Effector memory CD8-positive, alpha-beta T cell (primary cell): ENCODE data around the gene TMEM131.

Experiments used
- ATAC-seq: fragments of 150-1000 bp; cut with Tn5 transposase; replicated peaks from 2 replicates; pipeline ENCODE4 v1.10.0; 2021; ENCODE audit warnings: mild to moderate bottlenecking, moderate library complexity
- DNase-seq, 3 experiments: peaks; one replicate each; pipeline ENCODE4 v3.0.0; 2021
- H3K27ac Mint-ChIP-seq, 2 donors: one replicate each; pipeline ENCODE4 v1.8.0; 2022; ENCODE audit warnings: mild to moderate bottlenecking in 2 of 2, mixed read lengths in 2 of 2, moderate library complexity in 2 of 2
- H3K27me3 Mint-ChIP-seq, 2 donors: one replicate each; pipeline ENCODE4 v1.8.0; 2022; ENCODE audit warnings: mixed read lengths in 2 of 2
- H3K36me3 Mint-ChIP-seq: one replicate; pipeline ENCODE4 v1.8.0; 2022; ENCODE audit warnings: mild to moderate bottlenecking, moderate library complexity, mixed read lengths; ENCODE audit not compliant: insufficient read depth
- H3K4me1 Mint-ChIP-seq, 2 donors: one replicate each; pipeline ENCODE4 v1.8.0; 2022; ENCODE audit warnings: low read depth in 2 of 2, mixed read lengths in 2 of 2
- H3K4me3 Mint-ChIP-seq, 2 donors: one replicate each; pipeline ENCODE4 v1.8.0; 2022; ENCODE audit warnings: mild to moderate bottlenecking in 2 of 2, mixed read lengths in 2 of 2, moderate library complexity in 2 of 2
- H3K9me3 Mint-ChIP-seq, 2 donors: one replicate each; pipeline ENCODE4 v1.8.0; 2022; ENCODE audit warnings: mixed read lengths in 2 of 2

Gene TMEM131

GRCh38 chr2:97749581-97749980 lies 246.2 kb downstream of the TMEM131 start:
- peaks cover 31 to 42% of the 10 kb centered on the region in 2 donors for H3K4me1 Mint-ChIP-seq
- no peaks in the 10 kb centered on the region for H3K9me3 Mint-ChIP-seq

GRCh38 chr2:97747716-97748115 lies 248.0 kb downstream of the TMEM131 start:
- ATAC-seq (no peak), DNase-seq (no peak)
- H3K27ac Mint-ChIP-seq, result peak overlapping the region; percentile 5 to 82
- no peaks in the 10 kb centered on the region for H3K9me3 Mint-ChIP-seq
- peak overlapping the region; percentile 17 to 51 for H3K4me3 Mint-ChIP-seq
- peaks cover 18% of the 10 kb centered on the region for H3K36me3 Mint-ChIP-seq
- H3K4me1 Mint-ChIP-seq, result peaks cover 49 to 60% of the 10 kb centered on the region in 2 donors
- no peaks in the 10 kb centered on the region for H3K27me3 Mint-ChIP-seq

More at GRCh38 chr2:97749581-97749980, 246.2 kb downstream of the TMEM131 start:
- DNase-seq, result no peak
- H3K4me3 Mint-ChIP-seq, result no peak overlapping the region
- H3K27ac Mint-ChIP-seq, result no peak overlapping the region
- H3K36me3 Mint-ChIP-seq, result peaks cover 14% of the 10 kb centered on the region
- H3K27me3 Mint-ChIP-seq, result no peaks in the 10 kb centered on the region
- no peak for ATAC-seq

- Mint-ChIP-seq H3K9me3 (no peaks in the 10 kb centered on the region), H3K27ac (peak overlapping the region; percentile 5 to 82), H3K4me3 (peak overlapping the region; percentile 17 to 51), H3K36me3 (peaks cover 20% of the 10 kb centered on the region), H3K4me1 (peaks cover 54 to 65% of the 10 kb centered on the region in 2 donors), H3K27me3 (no peaks in the 10 kb centered on the region)
- peak in 2 of 3 experiments; percentile 19 to 25 for DNase-seq
- peak; percentile 54 for ATAC-seq
These were observed 248.5 kb downstream of the TMEM131 start for GRCh38 chr2:97747285-97747684.

- Mint-ChIP-seq H3K36me3 (peaks cover 34% of the 10 kb centered on the region), H3K4me1 (peaks cover 66 to 72% of the 10 kb centered on the region in 2 donors), H3K4me3 (peak overlapping the region; percentile 40 to 60), H3K27ac (peak overlapping the region; percentile 18 to 36), H3K9me3 (no peaks in the 10 kb centered on the region), H3K27me3 (no peaks in the 10 kb centered on the region)
- DNase-seq, result peak; percentile 53 to 58 (median 54)
- peak; percentile 88 for ATAC-seq
These were observed 250.1 kb downstream of the TMEM131 start for GRCh38 chr2:97745474-97746174.

DNA sequence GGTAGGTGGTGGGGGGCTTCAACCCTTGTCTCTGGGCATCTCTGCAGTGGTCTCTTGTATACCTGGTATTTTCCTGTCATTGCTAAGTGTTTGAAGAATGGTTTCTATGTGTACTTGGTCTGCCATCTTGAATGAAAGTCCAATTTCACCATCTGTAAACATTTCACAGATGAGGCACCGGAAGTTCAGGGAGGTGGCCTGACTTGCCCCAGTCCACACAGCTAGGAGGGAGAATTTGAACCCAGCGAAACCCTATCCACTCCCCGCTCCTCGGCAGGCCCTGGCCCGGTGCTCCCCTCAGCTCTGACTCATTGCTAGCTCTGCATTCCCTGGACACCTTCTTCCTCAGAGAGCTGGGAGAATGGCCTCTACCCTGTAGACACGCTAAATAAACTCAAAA lies 251.8 kb downstream of the TMEM131 start:
- H3K27me3 Mint-ChIP-seq, result no peaks in the 10 kb centered on the region

GRCh38 chr2:97742381-97742847 lies 253.3 kb downstream of the TMEM131 start:
- Mint-ChIP-seq H3K27me3 (no peaks in the 10 kb centered on the region), H3K36me3 (peaks cover 54% of the 10 kb centered on the region), H3K4me3 (peak overlapping the region; percentile 40 to 65), H3K27ac (peak overlapping the region; percentile 91), H3K4me1 (peaks cover 75 to 77% of the 10 kb centered on the region in 2 donors), H3K9me3 (no peaks in the 10 kb centered on the region)
- ATAC-seq (peak; percentile 56), DNase-seq (peak; percentile 26 to 37 (median 31))

More for the DNA sequence above, 251.8 kb downstream of the TMEM131 start:
- Mint-ChIP-seq H3K36me3 (peaks cover 47% of the 10 kb centered on the region), H3K4me3 (peak overlapping the region; percentile 40 to 41), H3K4me1 (peaks cover 74 to 76% of the 10 kb centered on the region in 2 donors), H3K27ac (peak overlapping the region; percentile 36 to 91), H3K9me3 (no peaks in the 10 kb centered on the region)
- DNase-seq (no peak), ATAC-seq (no peak)

- peaks cover 62% of the 10 kb centered on the region for H3K36me3 Mint-ChIP-seq
- peaks cover 69 to 73% of the 10 kb centered on the region in 2 donors for H3K4me1 Mint-ChIP-seq
- DNase-seq (no peak), ATAC-seq (no peak)
- peak overlapping the region; percentile 91 for H3K27ac Mint-ChIP-seq
- no peaks in the 10 kb centered on the region for H3K27me3 Mint-ChIP-seq
- H3K9me3 Mint-ChIP-seq, result no peaks in the 10 kb centered on the region
- peak overlapping the region; percentile 40 to 65 for H3K4me3 Mint-ChIP-seq
These were observed 254.1 kb downstream of the TMEM131 start for GRCh38 chr2:97741686-97742085.

- peaks cover 66% of the 10 kb centered on the region for H3K36me3 Mint-ChIP-seq
- H3K27me3 Mint-ChIP-seq, result no peaks in the 10 kb centered on the region
- DNase-seq, result no peak
- no peaks in the 10 kb centered on the region for H3K9me3 Mint-ChIP-seq
- peak overlapping the region; percentile 91 for H3K27ac Mint-ChIP-seq
- H3K4me3 Mint-ChIP-seq, result peak overlapping the region; percentile 40 to 65
- H3K4me1 Mint-ChIP-seq, result peaks cover 67 to 72% of the 10 kb centered on the region in 2 donors
- no peak for ATAC-seq
These were observed 254.5 kb downstream of the TMEM131 start for GRCh38 chr2:97741251-97741650.

DNA sequence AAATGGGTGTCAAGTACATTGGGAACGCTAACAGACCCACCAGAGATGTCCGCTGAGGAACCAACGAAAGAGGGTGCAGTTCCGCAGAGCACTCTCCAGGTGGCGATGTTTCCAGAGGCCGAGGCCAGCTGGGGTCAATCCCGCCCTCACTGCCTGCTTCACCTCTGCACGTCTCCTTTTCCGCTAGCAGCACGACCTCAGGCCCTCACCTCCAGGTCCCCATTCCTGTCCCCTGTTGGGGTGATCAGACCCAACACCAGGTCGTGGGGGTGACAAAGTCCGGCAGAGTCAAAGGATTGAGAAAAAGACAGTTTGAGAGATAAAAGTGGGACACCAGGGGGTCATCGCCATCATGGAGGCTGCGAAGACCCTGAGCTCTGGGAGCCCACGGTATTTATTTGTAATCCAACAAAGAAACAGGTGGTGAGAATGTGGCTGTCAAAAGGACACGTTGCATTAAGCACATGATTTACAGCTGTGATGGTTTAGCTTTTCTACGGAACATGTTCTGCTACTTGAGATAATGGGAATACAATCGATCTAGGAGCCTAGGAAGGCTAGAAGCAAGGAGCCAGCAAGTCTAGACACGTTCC lies 255.1 kb downstream of the TMEM131 start:
- peak in 2 of 3 experiments; percentile 29 to 34 for DNase-seq
- peak; percentile 18 for ATAC-seq
- Mint-ChIP-seq H3K4me1 (peaks cover 65 to 69% of the 10 kb centered on the region in 2 donors), H3K4me3 (peak overlapping the region; percentile 40 to 65), H3K9me3 (no peaks in the 10 kb centered on the region), H3K27me3 (no peaks in the 10 kb centered on the region), H3K27ac (peak overlapping the region; percentile 91), H3K36me3 (peaks cover 70% of the 10 kb centered on the region)

GRCh38 chr2:97739893-97740245 lies 255.9 kb downstream of the TMEM131 start:
- peaks cover 59 to 62% of the 10 kb centered on the region in 2 donors for H3K4me1 Mint-ChIP-seq

GRCh38 chr2:97739020-97739892 lies 256.5 kb downstream of the TMEM131 start:
- DNase-seq (no peak), ATAC-seq (no peak)
- Mint-ChIP-seq H3K4me1 (peaks cover 55 to 57% of the 10 kb centered on the region in 2 donors), H3K36me3 (peaks cover 80% of the 10 kb centered on the region), H3K4me3 (peak overlapping the region; percentile 3 to 18), H3K27me3 (no peaks in the 10 kb centered on the region), H3K9me3 (no peaks in the 10 kb centered on the region), H3K27ac (peak overlapping the region; percentile 74 to 83)

More at GRCh38 chr2:97739893-97740245, 255.9 kb downstream of the TMEM131 start:
- H3K9me3 Mint-ChIP-seq, result no peaks in the 10 kb centered on the region
- peak overlapping the region in 1 of 2 donors; percentile 91 for H3K27ac Mint-ChIP-seq
- H3K36me3 Mint-ChIP-seq, result peaks cover 74% of the 10 kb centered on the region
- H3K4me3 Mint-ChIP-seq, result peak overlapping the region; percentile 18 to 65
- no peaks in the 10 kb centered on the region for H3K27me3 Mint-ChIP-seq
- DNase-seq (no peak), ATAC-seq (no peak)

DNA sequence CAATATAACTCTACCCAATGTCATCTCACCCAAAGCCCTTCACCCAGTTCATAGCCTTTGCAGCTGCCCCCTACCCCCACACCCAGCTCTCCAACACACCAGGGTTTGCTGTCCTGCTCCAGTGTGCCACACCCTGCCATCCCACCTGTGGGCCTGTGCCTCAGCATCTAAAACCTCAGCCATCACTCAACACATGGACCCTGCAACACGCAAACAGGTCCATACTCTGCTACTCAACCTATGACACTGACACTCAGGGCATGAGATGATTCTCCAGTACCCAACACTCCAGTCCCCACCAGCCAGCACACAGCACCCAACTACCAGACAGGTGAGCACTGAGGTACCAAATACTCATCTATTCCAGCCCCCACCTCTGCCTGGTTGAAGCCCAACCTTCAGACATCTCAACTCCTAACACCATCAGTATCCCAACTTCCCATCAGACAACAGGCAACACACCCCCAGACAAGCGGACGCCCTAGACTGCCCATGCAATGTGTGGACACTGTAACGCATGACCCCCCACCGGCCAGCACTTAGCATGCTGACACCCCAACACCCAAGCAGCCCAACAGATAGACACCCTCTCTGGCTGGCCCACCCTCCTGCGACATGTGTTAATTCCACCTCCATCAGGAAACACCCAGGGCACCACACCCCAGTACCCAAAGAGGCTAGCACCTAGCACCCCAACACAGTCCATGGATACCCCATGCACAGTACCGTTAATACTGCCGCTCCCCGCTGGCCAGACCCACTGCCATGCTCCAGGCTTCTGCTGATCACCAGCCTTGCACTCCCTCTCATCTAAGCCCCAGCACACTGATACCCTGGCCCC lies 257.3 kb downstream of the TMEM131 start:
- Mint-ChIP-seq H3K4me3 (peak overlapping the region; percentile 3 to 16), H3K9me3 (no peaks in the 10 kb centered on the region), H3K4me1 (peaks cover 50 to 52% of the 10 kb centered on the region in 2 donors), H3K27me3 (no peaks in the 10 kb centered on the region), H3K36me3 (peaks cover 87% of the 10 kb centered on the region), H3K27ac (peak overlapping the region; percentile 74 to 83)
- ATAC-seq, result no peak
- no peak for DNase-seq
